ENCODE measurements around the gene NET1. TPM values are rescaled to one million over a fixed set of nuclear protein-coding genes. Genes with fewer than 3 reads are reported as not detected.

NET1 gene
- polyA plus RNA-seq, 3 donors = 1.2 to 1.7 (median 1.4) TPM

DNA sequence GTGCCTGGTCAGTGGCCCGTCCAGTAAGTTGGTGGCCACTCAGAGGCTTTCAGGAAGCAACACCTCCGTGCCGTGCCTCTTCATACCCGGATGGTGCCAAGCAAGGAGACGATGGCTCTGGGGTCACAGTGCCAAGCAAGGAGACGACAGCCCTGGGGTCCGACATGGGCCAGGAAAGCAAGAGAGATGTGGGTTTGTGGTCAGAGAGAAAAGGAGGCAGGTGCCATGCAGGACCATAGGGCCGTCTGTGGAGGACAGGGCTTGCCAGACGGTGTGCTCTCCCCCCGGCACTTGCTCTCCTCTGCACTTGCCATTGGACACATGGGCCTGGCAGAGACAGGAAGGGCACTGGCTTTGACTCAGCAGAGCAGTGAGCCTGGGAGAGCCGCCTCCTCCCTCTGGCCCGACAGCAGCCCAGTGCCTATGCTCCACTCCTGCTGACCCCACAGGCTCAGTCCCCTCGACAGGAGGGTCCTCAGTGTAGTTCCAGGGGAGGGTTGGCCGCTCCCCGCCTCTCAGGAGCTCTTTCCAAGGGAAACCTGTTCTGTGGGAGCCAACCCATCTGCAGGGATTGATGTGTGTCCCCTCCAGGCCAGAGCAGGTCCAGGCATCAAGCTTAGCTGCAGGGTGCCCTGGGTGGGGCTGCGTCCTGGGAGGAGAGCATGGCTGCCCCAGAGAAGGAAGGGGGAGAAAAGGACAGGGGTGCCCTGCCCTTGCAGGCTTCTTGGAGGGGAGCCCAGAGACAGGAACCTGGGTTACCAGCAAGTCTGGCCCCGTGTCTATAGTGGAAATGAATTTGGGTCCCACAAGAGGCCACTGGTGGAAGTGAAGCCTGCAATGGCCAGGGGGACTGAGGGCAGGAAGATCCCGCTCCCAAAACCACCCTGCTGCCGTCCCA lies 94.6 kb downstream of the NET1 start:
- 90% methylated on average over 18 of the region's 19 CpGs for WGBS (ENCODE audit: insufficient coverage)
- Mint-ChIP-seq H3K9me3 (no peaks in the 10 kb centered on the region), H3K27me3 (ENCODE audit: low read depth in 3 of 3) (peaks cover 1 to 5% (median 3%) of the 10 kb centered on the region in 3 donors), H3K4me1 (no peaks in the 10 kb centered on the region), H3K36me3 (no peaks in the 10 kb centered on the region), H3K4me3 (no peak overlapping the region), H3K27ac (no peak overlapping the region)
- no peaks in the 10 kb centered on the region for H3K36me3 ChIP-seq (replicated peaks in 1 of 2; ENCODE audit: control insufficient read depth in 1 of 2, insufficient read depth in 2 of 2, low read length in 2 of 2)
- intact Hi-C loops (cut with micrococcal nuclease) = no loop called here
- no peak overlapping the region for H3K9ac ChIP-seq (ENCODE audit: insufficient read depth, low read length, poor library complexity, severe bottlenecking)
- no peak overlapping the region for H2AFZ ChIP-seq (ENCODE audit: insufficient read depth, low read depth, low read length, poor library complexity, severe bottlenecking)
- no peak overlapping the region for H3K27ac ChIP-seq (ENCODE audit: low read depth in 1 of 2, low read length in 2 of 2)
- no peaks in the 10 kb centered on the region for H4K20me1 ChIP-seq (ENCODE audit: insufficient read depth, low read length)
- no peak overlapping the region for H3K4me3 ChIP-seq (replicated peaks in 1 of 3; ENCODE audit: low read depth in 2 of 3, low read length in 3 of 3)
- no peaks in the 10 kb centered on the region for H3K9me3 ChIP-seq (replicated peaks in 1 of 2; ENCODE audit: control insufficient read depth in 1 of 2, insufficient read depth in 1 of 2, low read length in 2 of 2)
- no peaks in the 10 kb centered on the region for H3K4me1 ChIP-seq (ENCODE audit: control insufficient read depth in 1 of 2, insufficient read depth in 2 of 2, low read length in 2 of 2)
- no peak overlapping the region for H3K4me2 ChIP-seq (replicated peaks; ENCODE audit: extremely low read depth, low read length, poor library complexity, severe bottlenecking)
- H3K79me2 ChIP-seq (ENCODE audit: insufficient read depth, low read length) = no peaks in the 10 kb centered on the region
- DNase-seq = no peak
- TF ChIP-seq, protein P1, sequence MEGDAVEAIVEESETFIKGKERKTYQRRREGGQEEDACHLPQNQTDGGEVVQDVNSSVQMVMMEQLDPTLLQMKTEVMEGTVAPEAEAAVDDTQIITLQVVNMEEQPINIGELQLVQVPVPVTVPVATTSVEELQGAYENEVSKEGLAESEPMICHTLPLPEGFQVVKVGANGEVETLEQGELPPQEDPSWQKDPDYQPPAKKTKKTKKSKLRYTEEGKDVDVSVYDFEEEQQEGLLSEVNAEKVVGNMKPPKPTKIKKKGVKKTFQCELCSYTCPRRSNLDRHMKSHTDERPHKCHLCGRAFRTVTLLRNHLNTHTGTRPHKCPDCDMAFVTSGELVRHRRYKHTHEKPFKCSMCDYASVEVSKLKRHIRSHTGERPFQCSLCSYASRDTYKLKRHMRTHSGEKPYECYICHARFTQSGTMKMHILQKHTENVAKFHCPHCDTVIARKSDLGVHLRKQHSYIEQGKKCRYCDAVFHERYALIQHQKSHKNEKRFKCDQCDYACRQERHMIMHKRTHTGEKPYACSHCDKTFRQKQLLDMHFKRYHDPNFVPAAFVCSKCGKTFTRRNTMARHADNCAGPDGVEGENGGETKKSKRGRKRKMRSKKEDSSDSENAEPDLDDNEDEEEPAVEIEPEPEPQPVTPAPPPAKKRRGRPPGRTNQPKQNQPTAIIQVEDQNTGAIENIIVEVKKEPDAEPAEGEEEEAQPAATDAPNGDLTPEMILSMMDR (IDR thresholded peaks at IDR 0.05) = no peak
- H3K27me3 ChIP-seq (ENCODE audit: control insufficient read depth in 2 of 2, insufficient read depth in 2 of 2, low read length in 2 of 2) = no peaks in the 10 kb centered on the region

DNA sequence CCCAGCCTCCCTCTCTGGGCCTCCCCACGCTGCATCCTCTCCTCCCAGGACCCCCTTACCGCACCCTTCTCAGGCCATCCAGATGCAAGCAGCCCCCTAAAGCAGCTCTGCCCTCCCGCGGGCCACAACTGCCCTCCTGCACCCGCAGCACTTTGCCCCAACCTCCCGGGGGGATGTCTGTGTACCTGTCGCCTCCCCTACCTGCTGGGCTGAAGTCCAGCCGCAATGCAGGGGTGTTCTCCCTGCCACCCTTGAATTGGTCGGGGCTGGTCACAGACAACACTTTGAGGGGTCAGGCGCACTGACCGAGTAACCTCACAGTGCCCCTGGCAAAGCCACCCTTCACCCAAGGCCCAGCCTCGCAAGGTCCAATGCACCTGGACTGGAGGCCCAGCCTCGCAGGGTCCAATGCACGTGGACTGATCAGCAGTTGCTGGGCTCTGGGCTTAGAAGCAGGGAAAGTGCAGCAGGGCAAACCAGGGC lies 95.3 kb downstream of the NET1 start:
- intact Hi-C loops (cut with micrococcal nuclease) = no loop called here

More for the DNA sequence above, 95.3 kb downstream of the NET1 start:
- no peaks in the 10 kb centered on the region for H3K4me1 Mint-ChIP-seq
- no peak for DNase-seq
- 95% methylated on average over 13 of the region's 14 CpGs for WGBS (ENCODE audit: insufficient coverage)
- H3K27me3 Mint-ChIP-seq (ENCODE audit: low read depth in 3 of 3) = peaks cover 5 to 9% (median 5%) of the 10 kb centered on the region in 3 donors
- H3K36me3 Mint-ChIP-seq = no peaks in the 10 kb centered on the region
- Histone ChIP-seq H3K27ac (ENCODE audit: low read depth in 1 of 2, low read length in 2 of 2) (no peak overlapping the region), H3K79me2 (ENCODE audit: insufficient read depth, low read length) (no peaks in the 10 kb centered on the region), H3K4me1 (ENCODE audit: control insufficient read depth in 1 of 2, insufficient read depth in 2 of 2, low read length in 2 of 2) (no peaks in the 10 kb centered on the region), H3K4me3 (replicated peaks in 1 of 3; ENCODE audit: low read depth in 2 of 3, low read length in 3 of 3) (no peak overlapping the region), H3K9ac (ENCODE audit: insufficient read depth, low read length, poor library complexity, severe bottlenecking) (peak overlapping the region; percentile 8), H3K9me3 (replicated peaks in 1 of 2; ENCODE audit: control insufficient read depth in 1 of 2, insufficient read depth in 1 of 2, low read length in 2 of 2) (no peaks in the 10 kb centered on the region), H3K36me3 (replicated peaks in 1 of 2; ENCODE audit: control insufficient read depth in 1 of 2, insufficient read depth in 2 of 2, low read length in 2 of 2) (no peaks in the 10 kb centered on the region), H3K4me2 (replicated peaks; ENCODE audit: extremely low read depth, low read length, poor library complexity, severe bottlenecking) (no peak overlapping the region), H4K20me1 (ENCODE audit: insufficient read depth, low read length) (no peaks in the 10 kb centered on the region), H2AFZ (ENCODE audit: insufficient read depth, low read depth, low read length, poor library complexity, severe bottlenecking) (no peak overlapping the region), H3K27me3 (ENCODE audit: control insufficient read depth in 2 of 2, insufficient read depth in 2 of 2, low read length in 2 of 2) (no peaks in the 10 kb centered on the region)
- no peaks in the 10 kb centered on the region for H3K9me3 Mint-ChIP-seq
- no peak overlapping the region for H3K27ac Mint-ChIP-seq
- H3K4me3 Mint-ChIP-seq = no peak overlapping the region
- TF ChIP-seq, protein P1 (IDR thresholded peaks at IDR 0.05) = no peak

All from CD14-positive monocyte (primary cell).